ENCODE results near the gene TRIM36.

DNA sequence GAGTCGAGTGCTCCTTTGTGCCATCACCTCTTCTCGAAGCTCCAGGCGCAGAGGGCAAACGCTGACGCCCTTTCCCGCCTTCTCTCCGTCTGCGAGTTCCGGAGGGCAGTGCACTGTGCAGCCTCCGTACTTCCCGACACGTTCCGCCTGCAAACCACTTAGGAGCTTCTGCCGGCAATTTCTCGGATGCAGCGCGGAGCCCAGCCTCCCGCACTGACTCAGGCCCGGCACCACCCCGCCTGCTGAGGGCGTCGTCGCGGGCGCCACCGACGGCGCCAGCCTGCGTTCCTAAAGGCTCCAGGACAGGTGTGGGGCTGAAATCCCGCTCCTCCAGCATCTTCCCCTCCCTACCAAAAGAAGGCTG lies 9.3 kb upstream of the TRIM36 start:
- TF ChIP-seq, protein P1, sequence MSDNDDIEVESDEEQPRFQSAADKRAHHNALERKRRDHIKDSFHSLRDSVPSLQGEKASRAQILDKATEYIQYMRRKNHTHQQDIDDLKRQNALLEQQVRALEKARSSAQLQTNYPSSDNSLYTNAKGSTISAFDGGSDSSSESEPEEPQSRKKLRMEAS (IDR thresholded peaks at IDR 0.05): peak; percentile 77
- TF ChIP-seq POLR2A (IDR thresholded peaks at IDR 0.05; ENCODE audit: control extremely low read depth in 1 of 2, low read depth in 2 of 2, low read length in 2 of 2) (no peak), EZH2 (IDR thresholded peaks at IDR 0.05; ENCODE audit: low read depth, low read length, severe bottlenecking) (no peak), MAFK (IDR thresholded peaks at IDR 0.05; ENCODE audit: low read depth, low read length) (no peak), YY1 (IDR thresholded peaks at IDR 0.05; ENCODE audit: low read depth, low read length) (no peak), SRF (IDR thresholded peaks at IDR 0.05; ENCODE audit: low read depth, low read length) (no peak), SIN3A (conservative IDR thresholded peaks at IDR 0.05 in 1 of 2, IDR thresholded peaks at IDR 0.05 in 1 of 2; ENCODE audit: low read depth in 1 of 2, low read length in 2 of 2) (no peak), NRF1 (IDR thresholded peaks at IDR 0.05; ENCODE audit: low read depth, low read length) (no peak), POLR2AphosphoS5 (IDR thresholded peaks at IDR 0.05; ENCODE audit: low read depth, low read length) (no peak)
- TF ChIP-seq, protein P2, sequence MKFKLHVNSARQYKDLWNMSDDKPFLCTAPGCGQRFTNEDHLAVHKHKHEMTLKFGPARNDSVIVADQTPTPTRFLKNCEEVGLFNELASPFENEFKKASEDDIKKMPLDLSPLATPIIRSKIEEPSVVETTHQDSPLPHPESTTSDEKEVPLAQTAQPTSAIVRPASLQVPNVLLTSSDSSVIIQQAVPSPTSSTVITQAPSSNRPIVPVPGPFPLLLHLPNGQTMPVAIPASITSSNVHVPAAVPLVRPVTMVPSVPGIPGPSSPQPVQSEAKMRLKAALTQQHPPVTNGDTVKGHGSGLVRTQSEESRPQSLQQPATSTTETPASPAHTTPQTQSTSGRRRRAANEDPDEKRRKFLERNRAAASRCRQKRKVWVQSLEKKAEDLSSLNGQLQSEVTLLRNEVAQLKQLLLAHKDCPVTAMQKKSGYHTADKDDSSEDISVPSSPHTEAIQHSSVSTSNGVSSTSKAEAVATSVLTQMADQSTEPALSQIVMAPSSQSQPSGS (IDR thresholded peaks at IDR 0.05; ENCODE audit: low read length): no peak
- TF ChIP-seq, protein P3, sequence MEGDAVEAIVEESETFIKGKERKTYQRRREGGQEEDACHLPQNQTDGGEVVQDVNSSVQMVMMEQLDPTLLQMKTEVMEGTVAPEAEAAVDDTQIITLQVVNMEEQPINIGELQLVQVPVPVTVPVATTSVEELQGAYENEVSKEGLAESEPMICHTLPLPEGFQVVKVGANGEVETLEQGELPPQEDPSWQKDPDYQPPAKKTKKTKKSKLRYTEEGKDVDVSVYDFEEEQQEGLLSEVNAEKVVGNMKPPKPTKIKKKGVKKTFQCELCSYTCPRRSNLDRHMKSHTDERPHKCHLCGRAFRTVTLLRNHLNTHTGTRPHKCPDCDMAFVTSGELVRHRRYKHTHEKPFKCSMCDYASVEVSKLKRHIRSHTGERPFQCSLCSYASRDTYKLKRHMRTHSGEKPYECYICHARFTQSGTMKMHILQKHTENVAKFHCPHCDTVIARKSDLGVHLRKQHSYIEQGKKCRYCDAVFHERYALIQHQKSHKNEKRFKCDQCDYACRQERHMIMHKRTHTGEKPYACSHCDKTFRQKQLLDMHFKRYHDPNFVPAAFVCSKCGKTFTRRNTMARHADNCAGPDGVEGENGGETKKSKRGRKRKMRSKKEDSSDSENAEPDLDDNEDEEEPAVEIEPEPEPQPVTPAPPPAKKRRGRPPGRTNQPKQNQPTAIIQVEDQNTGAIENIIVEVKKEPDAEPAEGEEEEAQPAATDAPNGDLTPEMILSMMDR (IDR thresholded peaks at IDR 0.05; ENCODE audit: control extremely low read depth in 1 of 3, insufficient read depth in 1 of 3, low read depth in 1 of 3, low read length in 3 of 3): no peak
